ENCODE results near the gene PLK1. TPM values are rescaled to one million over a fixed set of nuclear protein-coding genes. Genes with fewer than 3 reads are reported as not detected.

PLK1 gene
- total and polyA plus RNA-seq, 4 donors, result 1.9 to 3.6 (median 3.2) TPM

DNA sequence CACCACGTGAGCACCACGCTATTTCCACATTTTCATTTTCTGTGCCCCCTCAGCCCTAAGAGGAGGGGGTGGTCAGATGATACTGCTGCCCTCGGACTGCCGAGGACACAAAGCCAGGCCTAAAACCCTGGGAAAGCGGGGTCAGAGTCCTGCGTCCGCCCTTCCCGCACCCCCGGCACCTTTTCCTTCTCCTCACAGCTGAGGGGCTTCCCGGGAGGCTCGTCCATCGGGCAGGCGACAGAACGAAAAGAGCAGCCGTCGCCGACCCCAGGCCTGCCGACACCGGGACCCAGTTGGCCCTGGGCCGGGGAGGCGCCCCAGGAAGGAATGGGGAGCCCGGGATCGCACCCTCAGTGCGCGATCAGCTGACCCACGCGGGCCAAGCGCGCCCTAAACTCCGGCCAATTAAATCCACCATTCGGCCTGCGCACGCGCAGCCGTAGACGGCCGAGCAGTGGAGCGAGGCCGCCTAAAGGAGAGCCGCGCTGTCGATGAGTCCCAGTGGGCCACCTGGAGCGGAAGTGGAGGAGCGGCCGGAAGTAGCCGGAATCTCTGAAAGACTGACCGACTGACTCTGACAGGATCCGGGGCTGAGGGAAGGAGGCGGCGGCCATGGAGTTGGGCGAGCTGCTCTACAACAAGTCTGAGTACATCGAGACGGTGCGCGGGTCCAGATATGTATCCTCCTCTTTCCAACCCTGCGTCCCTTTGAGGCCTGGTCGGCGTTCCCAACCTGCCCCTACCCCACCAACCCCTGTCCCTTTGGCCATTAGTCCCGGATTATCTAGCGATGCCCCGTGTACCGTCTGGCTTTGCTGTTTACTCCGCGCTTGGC, 37.5 kb upstream of the PLK1 start, which contains the start of the genes DCTN5 and PALB2:
Gene DCTN5, plus strand, starts transcription at position 536 of the 835 bp plus-strand sequence. Its CDS starts 77 bp downstream, at position 613.
Gene PALB2, minus strand, starts transcription at position 380 of the 835 bp plus-strand sequence. Its CDS starts 153 bp downstream, at position 227.
- Histone ChIP-seq H3K27me3 (ENCODE audit: control insufficient read depth in 3 of 3, insufficient read depth in 3 of 3, low read length in 2 of 3) (no peaks in the 10 kb centered on the region), H3K27ac (ENCODE audit: low read depth in 1 of 2, low read length in 1 of 2) (peak within 1 kb of the TSS; percentile 69 to 93), H3K4me3 (peak within 1 kb of the TSS; percentile 97), H3K4me1 (ENCODE audit: control insufficient read depth in 5 of 5, insufficient read depth in 5 of 5, low read length in 5 of 5) (peaks cover 4 to 18% (median 8%) of the 10 kb centered on the region in 5 donors), H3K36me3 (ENCODE audit: control insufficient read depth in 4 of 4, insufficient read depth in 4 of 4, low read length in 4 of 4) (peaks cover 4 to 16% (median 10%) of the 10 kb centered on the region in 4 donors), H3K9ac (ENCODE audit: insufficient read depth in 1 of 2, low read length in 2 of 2) (peak within 1 kb of the TSS; percentile 65 to 91), H3K9me3 (ENCODE audit: control insufficient read depth in 4 of 4, insufficient read depth in 3 of 4, low read length in 3 of 4) (no peaks in the 10 kb centered on the region)
- WGBS, 2 donors, result 0% methylated on average over 62 to 64 of the region's 64 CpGs
- DNase-seq (peak; percentile 93 to 96 (median 93)), ATAC-seq (ENCODE audit: insufficient read depth, low FRiP score) (peak; percentile 99)
- TF ChIP-seq, protein P1, sequence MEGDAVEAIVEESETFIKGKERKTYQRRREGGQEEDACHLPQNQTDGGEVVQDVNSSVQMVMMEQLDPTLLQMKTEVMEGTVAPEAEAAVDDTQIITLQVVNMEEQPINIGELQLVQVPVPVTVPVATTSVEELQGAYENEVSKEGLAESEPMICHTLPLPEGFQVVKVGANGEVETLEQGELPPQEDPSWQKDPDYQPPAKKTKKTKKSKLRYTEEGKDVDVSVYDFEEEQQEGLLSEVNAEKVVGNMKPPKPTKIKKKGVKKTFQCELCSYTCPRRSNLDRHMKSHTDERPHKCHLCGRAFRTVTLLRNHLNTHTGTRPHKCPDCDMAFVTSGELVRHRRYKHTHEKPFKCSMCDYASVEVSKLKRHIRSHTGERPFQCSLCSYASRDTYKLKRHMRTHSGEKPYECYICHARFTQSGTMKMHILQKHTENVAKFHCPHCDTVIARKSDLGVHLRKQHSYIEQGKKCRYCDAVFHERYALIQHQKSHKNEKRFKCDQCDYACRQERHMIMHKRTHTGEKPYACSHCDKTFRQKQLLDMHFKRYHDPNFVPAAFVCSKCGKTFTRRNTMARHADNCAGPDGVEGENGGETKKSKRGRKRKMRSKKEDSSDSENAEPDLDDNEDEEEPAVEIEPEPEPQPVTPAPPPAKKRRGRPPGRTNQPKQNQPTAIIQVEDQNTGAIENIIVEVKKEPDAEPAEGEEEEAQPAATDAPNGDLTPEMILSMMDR (IDR thresholded peaks at IDR 0.05; ENCODE audit: control extremely low read depth, extremely low read depth), result no peak

DNA sequence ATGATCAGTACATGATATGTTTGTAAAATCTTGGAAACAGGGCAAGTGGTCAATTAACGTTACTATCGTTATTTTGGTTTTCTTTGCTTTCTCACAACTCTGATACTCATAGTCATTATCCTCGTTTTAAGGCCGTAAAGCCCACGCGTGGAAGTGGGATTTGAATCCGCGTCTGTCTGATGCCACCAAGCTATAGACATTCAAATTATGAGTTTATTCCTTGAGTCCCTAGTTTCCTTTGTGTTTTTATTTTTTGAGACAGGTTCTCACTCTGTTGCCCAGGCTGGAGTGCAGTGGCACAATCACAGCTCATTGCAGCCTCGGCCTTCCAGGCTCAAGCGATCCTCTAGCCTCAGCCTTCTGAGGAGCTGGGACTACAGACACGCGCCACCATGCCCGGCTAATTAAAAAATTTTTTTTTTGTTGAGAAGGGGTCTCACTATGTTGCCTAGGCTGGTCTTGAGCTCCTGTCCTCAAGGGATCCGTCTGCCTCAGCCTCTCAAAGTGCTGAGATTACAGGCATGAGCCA, 36.4 kb upstream of the PLK1 start:
- Histone ChIP-seq H3K27ac (ENCODE audit: low read depth in 1 of 2, low read length in 1 of 2) (no peak overlapping the region), H3K4me3 (peak overlapping the region; percentile 97), H3K4me1 (ENCODE audit: control insufficient read depth in 5 of 5, insufficient read depth in 5 of 5, low read length in 5 of 5) (peaks cover 4 to 18% (median 8%) of the 10 kb centered on the region in 5 donors), H3K9me3 (ENCODE audit: control insufficient read depth in 4 of 4, insufficient read depth in 3 of 4, low read length in 3 of 4) (no peaks in the 10 kb centered on the region), H3K9ac (ENCODE audit: insufficient read depth in 1 of 2, low read length in 2 of 2) (peak overlapping the region; percentile 58 to 91), H3K36me3 (ENCODE audit: control insufficient read depth in 4 of 4, insufficient read depth in 4 of 4, low read length in 4 of 4) (peaks cover 6 to 17% (median 12%) of the 10 kb centered on the region in 4 donors), H3K27me3 (ENCODE audit: control insufficient read depth in 3 of 3, insufficient read depth in 3 of 3, low read length in 2 of 3) (no peaks in the 10 kb centered on the region)
- DNase-seq (no peak), ATAC-seq (ENCODE audit: insufficient read depth, low FRiP score) (no peak)
- TF ChIP-seq, protein P1 (IDR thresholded peaks at IDR 0.05; ENCODE audit: control extremely low read depth, extremely low read depth), result no peak
- 78 to 83% methylated on average over 14 of the region's 14 CpGs for WGBS, 2 donors

DNA sequence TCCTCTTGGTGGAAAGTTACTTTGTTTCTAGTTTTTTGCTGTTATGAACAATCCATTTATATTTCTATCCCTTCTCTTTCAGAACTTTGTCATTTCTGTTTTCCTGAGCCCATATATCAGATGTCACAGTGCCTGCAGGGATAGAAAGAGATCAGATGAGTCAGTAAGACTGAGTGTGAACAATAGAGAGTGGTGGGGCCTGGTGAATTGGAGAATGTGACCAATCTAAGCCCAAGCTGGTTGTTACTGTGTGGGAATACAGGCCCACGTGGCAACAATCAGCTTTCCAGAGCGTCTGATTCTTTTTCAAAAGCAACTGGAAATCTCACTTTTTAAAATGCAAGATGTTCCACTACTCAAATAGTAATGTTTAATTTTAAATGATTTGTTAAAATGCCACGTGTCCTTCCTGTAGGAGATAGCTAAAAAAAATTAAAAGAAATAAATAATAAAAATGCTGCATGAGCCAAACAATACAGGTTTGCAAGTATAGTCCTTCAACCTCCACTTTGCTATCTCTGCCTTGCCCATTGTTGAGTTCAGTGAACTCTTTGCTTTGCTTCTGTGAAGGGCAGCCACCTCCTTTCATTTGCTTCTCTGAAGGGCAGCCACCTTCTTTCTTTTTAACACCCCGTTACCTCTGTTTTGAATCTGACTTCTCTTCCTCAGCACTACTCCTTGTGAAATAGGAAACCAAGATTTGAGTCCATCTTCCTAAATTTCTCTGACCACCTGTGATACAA, 27.8 kb upstream of the PLK1 start:
- H3K9ac ChIP-seq (ENCODE audit: insufficient read depth in 1 of 2, low read length in 2 of 2), result no peak overlapping the region
- ATAC-seq (ENCODE audit: insufficient read depth, low FRiP score) (no peak), DNase-seq (no peak)
- no peaks in the 10 kb centered on the region for H3K9me3 ChIP-seq (ENCODE audit: control insufficient read depth in 4 of 4, insufficient read depth in 3 of 4, low read length in 3 of 4)
- TF ChIP-seq, protein P1 (IDR thresholded peaks at IDR 0.05; ENCODE audit: control extremely low read depth, extremely low read depth), result no peak
- no peak overlapping the region for H3K27ac ChIP-seq (ENCODE audit: low read depth in 1 of 2, low read length in 1 of 2)
- H3K27me3 ChIP-seq (ENCODE audit: control insufficient read depth in 3 of 3, insufficient read depth in 3 of 3, low read length in 2 of 3), result no peaks in the 10 kb centered on the region
- H3K4me3 ChIP-seq, result no peak overlapping the region
- H3K36me3 ChIP-seq (ENCODE audit: control insufficient read depth in 4 of 4, insufficient read depth in 4 of 4, low read length in 4 of 4), result peaks cover 5 to 14% (median 8%) of the 10 kb centered on the region in 4 donors
- 73 to 88% methylated on average over 4 of the region's 4 CpGs for WGBS, 2 donors
- H3K4me1 ChIP-seq (ENCODE audit: control insufficient read depth in 5 of 5, insufficient read depth in 5 of 5, low read length in 5 of 5), result peaks cover 0 to 2% (median 0%) of the 10 kb centered on the region in 5 donors
